Measurements from ENCODE around the gene FBXL14.
"Not testable (repeated sequence)": the region's sequence is repeated elsewhere in the genome, so short reads cannot be mapped to it uniquely, and the experiment has no call there.

Gene FBXL14

GRCh38 chr12:1620092-1620491, 25.7 kb upstream of the FBXL14 start:
- no peak for DNase-seq (ENCODE audit: extremely low read depth in 1 of 2, low read depth in 1 of 2)

GRCh38 chr12:1619587-1619986, 25.2 kb upstream of the FBXL14 start:
- no peak for DNase-seq (ENCODE audit: extremely low read depth in 1 of 2, low read depth in 1 of 2)

- no peak for DNase-seq (ENCODE audit: extremely low read depth in 1 of 2, low read depth in 1 of 2)
Measured at GRCh38 chr12:1619159-1619558, 24.8 kb upstream of the FBXL14 start.

- no peak for DNase-seq (ENCODE audit: extremely low read depth in 1 of 2, low read depth in 1 of 2)
Measured at GRCh38 chr12:1618489-1618888, 24.1 kb upstream of the FBXL14 start.

GRCh38 chr12:1616233-1617066, 22.1 kb upstream of the FBXL14 start:
- DNase-seq (ENCODE audit: extremely low read depth in 1 of 2, low read depth in 1 of 2), result no peak

GRCh38 chr12:1614360-1614759, 20.0 kb upstream of the FBXL14 start:
- no peak for DNase-seq (ENCODE audit: extremely low read depth in 1 of 2, low read depth in 1 of 2)

- DNase-seq (ENCODE audit: extremely low read depth in 1 of 2, low read depth in 1 of 2), result no peak
Measured at GRCh38 chr12:1613860-1614259, 19.5 kb upstream of the FBXL14 start.

GRCh38 chr12:1611803-1612572, 17.6 kb upstream of the FBXL14 start:
- DNase-seq (ENCODE audit: extremely low read depth in 1 of 2, low read depth in 1 of 2), result no peak

GRCh38 chr12:1610072-1610643, 15.8 kb upstream of the FBXL14 start:
- no peak for DNase-seq (ENCODE audit: extremely low read depth in 1 of 2, low read depth in 1 of 2)

GRCh38 chr12:1608713-1609119, 14.3 kb upstream of the FBXL14 start:
- no peak for DNase-seq (ENCODE audit: extremely low read depth in 1 of 2, low read depth in 1 of 2)

- DNase-seq (ENCODE audit: extremely low read depth in 1 of 2, low read depth in 1 of 2), result no peak
Measured at GRCh38 chr12:1607940-1608712, 13.7 kb upstream of the FBXL14 start.

GRCh38 chr12:1606021-1606622, 11.7 kb upstream of the FBXL14 start:
- no peak for DNase-seq (ENCODE audit: extremely low read depth in 1 of 2, low read depth in 1 of 2)

- DNase-seq (ENCODE audit: extremely low read depth in 1 of 2, low read depth in 1 of 2), result no peak
Measured at GRCh38 chr12:1605129-1606020, 11.0 kb upstream of the FBXL14 start.

GRCh38 chr12:1604464-1604863, 10.1 kb upstream of the FBXL14 start:
- DNase-seq (ENCODE audit: extremely low read depth in 1 of 2, low read depth in 1 of 2), result no peak

GRCh38 chr12:1603269-1603993, 9.1 kb upstream of the FBXL14 start:
- DNase-seq (ENCODE audit: extremely low read depth in 1 of 2, low read depth in 1 of 2), result no peak

- DNase-seq (ENCODE audit: extremely low read depth in 1 of 2, low read depth in 1 of 2), result not testable (repeated sequence)
Measured at GRCh38 chr12:1602706-1603105, 8.3 kb upstream of the FBXL14 start.

GRCh38 chr12:1598757-1599156, 4.4 kb upstream of the FBXL14 start:
- DNase-seq (ENCODE audit: extremely low read depth in 1 of 2, low read depth in 1 of 2), result no peak

GRCh38 chr12:1595690-1596347, 1.4 kb upstream of the FBXL14 start:
- no peak for DNase-seq (ENCODE audit: extremely low read depth in 1 of 2, low read depth in 1 of 2)
